A549 (cell line): ENCODE results near the gene ATP2A3. TPM values are rescaled to one million over a fixed set of nuclear protein-coding genes. Genes with fewer than 3 reads are reported as not detected.

Source experiments
- ATAC-seq, 2 experiments: fragments of 200-7000 bp in 1 of 2; fragments of >200 bp in 1 of 2; cut with Nextera tagmentation in 1 of 2; cut with Tn5 transposase in 1 of 2; 3 replicates each; pipeline versions ENCODE4 v1.8.0 to v1.9.1; 2018 to 2020; ENCODE audit warnings: mild to moderate bottlenecking in 1 of 2, moderate library complexity in 1 of 2
- CTCF ChIA-PET: fragments of 300-600 bp; sonication (Branson Sonifier 250); formaldehyde crosslinking; extraction: SDS; loops from one replicate; lab custom pipeline; 2021; ENCODE audit warnings: antibody characterized with exemption, inconsistent platforms; lab: Yijun Ruan, JAX
- POLR2A ChIA-PET: fragments of 350-600 bp; formaldehyde crosslinking; extraction: SDS; loops from one replicate; lab custom pipeline; 2021; ENCODE audit warnings: antibody characterized with exemption, inconsistent platforms; lab: Yijun Ruan, JAX
- DNase-seq, 2 experiments: peaks; one replicate each; pipeline versions ENCODE4 v3.0.0 to v3.0.0-alpha.2; 2011 to 2016; ENCODE audit warnings: low read depth in 1 of 2, low spot score in 1 of 2
- FAIRE-seq: peaks from 2 replicates; lab custom pipeline; 2011; peaks lifted over from hg19 to GRCh38; lab: Jason Lieb, UNC
- H3K27ac ChIP-seq, 2 experiments: fragments of >200 bp; sonication (Bioruptor Twin); formaldehyde crosslinking; 3 replicates each; pipeline ENCODE4 v1.5.1; 2016 to 2017
- H3K4me1 ChIP-seq: fragments of >200 bp; sonication (Bioruptor Twin); formaldehyde crosslinking; 3 replicates; pipeline ENCODE4 v1.6.1; 2016
- H3K4me2 ChIP-seq: fragments of >200 bp; sonication (Bioruptor Twin); formaldehyde crosslinking; 3 replicates; pipeline ENCODE4 v1.6.1; 2016
- H3K4me3 ChIP-seq: fragments of >200 bp; sonication (Bioruptor Twin); formaldehyde crosslinking; 3 replicates; pipeline ENCODE4 v1.5.1; 2016
- H3K9me3 ChIP-seq: fragments of >200 bp; sonication (Bioruptor Twin); formaldehyde crosslinking; 3 replicates; pipeline ENCODE4 v1.6.1; 2016
- BHLHE40 ChIP-seq: IDR thresholded peaks from 2 replicates; pipeline ENCODE4 v1.6.1; 2012; ENCODE audit warnings: low read depth, low read length, inconsistent platforms
- CBX2 ChIP-seq: fragments of 200-600 bp; sonication (generic); IDR thresholded peaks from 2 replicates; pipeline ENCODE4 v1.6.1; 2016; ENCODE audit warnings: low read depth, mild to moderate bottlenecking, borderline replicate concordance
- CBX8 ChIP-seq: fragments of 200-600 bp; sonication (generic); IDR thresholded peaks from 2 replicates; pipeline ENCODE4 v1.6.1; 2016
- CEBPB ChIP-seq, 2 experiments: fragments of >200 bp in 1 of 2; sonication (Bioruptor Twin) in 1 of 2; formaldehyde crosslinking in 1 of 2; IDR thresholded peaks; 2 replicates each; pipeline ENCODE4 v1.6.1; 2012 to 2016
- CHD4 ChIP-seq: fragments of 200-600 bp; sonication (generic); IDR thresholded peaks from 2 replicates; pipeline ENCODE4 v1.6.1; 2016; ENCODE audit warnings: antibody characterized with exemption, mild to moderate bottlenecking, borderline replicate concordance
- EHMT2 ChIP-seq: fragments of 200-600 bp; sonication (generic); IDR thresholded peaks from 2 replicates; pipeline ENCODE4 v1.6.1; 2016; ENCODE audit warnings: antibody characterized with exemption, low read depth, mild to moderate bottlenecking, moderate library complexity
- EP300 ChIP-seq, 2 experiments: fragments of >200 bp; sonication (Bioruptor Twin); formaldehyde crosslinking; IDR thresholded peaks; 2 replicates in 1 of 2; 3 replicates in 1 of 2; pipeline ENCODE4 v1.6.1; 2016 to 2017
- HDAC2 ChIP-seq: fragments of 200-600 bp; sonication (generic); IDR thresholded peaks from 2 replicates; pipeline ENCODE4 v1.6.1; 2016
- HOXB13 ChIP-seq: fragments of 250-450 bp; sonication (Bioruptor Pico); IDR thresholded peaks from 2 replicates; pipeline ENCODE4 v1.5.0; 2020; ENCODE audit warnings: low read depth, mild to moderate bottlenecking, moderate library complexity
- JUN ChIP-seq, 2 experiments: fragments of >200 bp; sonication (Bioruptor Twin); formaldehyde crosslinking; IDR thresholded peaks; 2 replicates in 1 of 2; 3 replicates in 1 of 2; pipeline ENCODE4 v1.6.1; 2016 to 2017
- JUNB ChIP-seq: fragments of >200 bp; sonication (Bioruptor Twin); formaldehyde crosslinking; IDR thresholded peaks from 2 replicates; pipeline ENCODE4 v1.6.1; 2016
- MAFK ChIP-seq: fragments of 450-650 bp; IDR thresholded peaks from 2 replicates; pipeline ENCODE4 v1.6.1; 2014; ENCODE audit not compliant: partially characterized antibody
- NFE2L2 ChIP-seq: fragments of 150-350 bp; conservative IDR thresholded peaks from 2 replicates; pipeline ENCODE4 v1.6.1; 2014; ENCODE audit warnings: low read length
- NR3C1 ChIP-seq: fragments of >200 bp; sonication (Bioruptor Twin); formaldehyde crosslinking; IDR thresholded peaks from 3 replicates; pipeline ENCODE4 v1.6.1; 2017
- PHF8 ChIP-seq: fragments of 200-600 bp; sonication (generic); IDR thresholded peaks from 2 replicates; pipeline ENCODE4 v1.6.1; 2016; ENCODE audit warnings: low read depth, mild to moderate bottlenecking, antibody characterized with exemption, moderate library complexity, borderline replicate concordance
- POLR2A ChIP-seq: IDR thresholded peaks from 2 replicates; pipeline ENCODE4 v1.6.1; 2012; ENCODE audit warnings: mild to moderate bottlenecking, low read length
- RAD21 ChIP-seq, 2 experiments: fragments of >200 bp in 1 of 2; sonication (Bioruptor Twin) in 1 of 2; formaldehyde crosslinking in 1 of 2; IDR thresholded peaks in 1 of 2; conservative IDR thresholded peaks in 1 of 2; 2 replicates in 1 of 2; 3 replicates in 1 of 2; pipeline ENCODE4 v1.6.1; 2012 to 2018; ENCODE audit warnings: inconsistent platforms in 1 of 2
- RNF2 ChIP-seq: fragments of 200-600 bp; sonication (generic); IDR thresholded peaks from 2 replicates; pipeline ENCODE4 v1.6.1; 2016; ENCODE audit warnings: low read depth, mild to moderate bottlenecking, antibody characterized with exemption, moderate library complexity, borderline replicate concordance
- SREBF2 ChIP-seq: fragments of 450-650 bp; IDR thresholded peaks from 2 replicates; pipeline ENCODE4 v1.6.1; 2014; ENCODE audit warnings: mild to moderate bottlenecking, moderate library complexity
- TP53 ChIP-seq: fragments of 250-450 bp; sonication (Bioruptor Pico); IDR thresholded peaks from 2 replicates; pipeline ENCODE4 v1.5.0; 2021; ENCODE audit warnings: mild to moderate bottlenecking, moderate library complexity
- ZC3H11A ChIP-seq: fragments of 450-650 bp; IDR thresholded peaks from 2 replicates; pipeline ENCODE4 v1.6.1; 2014; ENCODE audit warnings: antibody characterized with exemption, mild to moderate bottlenecking
- ZSCAN20 ChIP-seq: fragments of 250-450 bp; sonication (Bioruptor Pico); IDR thresholded peaks from 2 replicates; pipeline ENCODE4 v1.8.0; 2022; ENCODE audit warnings: mild to moderate bottlenecking, moderate library complexity
- WGBS: methylation state at CpG from one replicate; pipeline ENCODE4 v1.1.6; 2017; ENCODE audit errors: missing lambda C conversion rate; 5-methylcytosine and 5-hydroxymethylcytosine counted together
- polyA plus RNA-seq, 4 experiments: library from polyadenylated mRNA; depleted of rRNA in 3 of 4; stranded (reverse); fragments of >200 nt; fragmentation: RNase III in 1 of 4; extraction: RNeasy Plus Mini Kit Qiagen cat#74134 plus additional on column Dnase treatment in 1 of 4; gene quantifications; 2 replicates in 3 of 4; 3 replicates in 1 of 4; pipeline ENCODE4 v1.2.3, GENCODE V29; 2011 to 2017
- TF ChIP-seq, protein P1 (sequence below): fragments of >200 bp; sonication (Bioruptor Twin); formaldehyde crosslinking; IDR thresholded peaks from 3 replicates; pipeline ENCODE4 v1.6.1; 2016
- TF ChIP-seq, protein P2 (sequence below): fragments of 250-450 bp; sonication (Bioruptor Pico); IDR thresholded peaks from 2 replicates; pipeline ENCODE4 v1.5.0; 2021; ENCODE audit warnings: mild to moderate bottlenecking, moderate library complexity, borderline replicate concordance
- TF ChIP-seq, protein P3 (sequence below): fragments of 200-600 bp; sonication (generic); IDR thresholded peaks from 2 replicates; pipeline ENCODE4 v1.6.1; 2016; ENCODE audit warnings: antibody characterized with exemption, mild to moderate bottlenecking, moderate library complexity
- TF ChIP-seq, protein P4 (sequence below): fragments of >200 bp; sonication (Bioruptor Twin); formaldehyde crosslinking; IDR thresholded peaks from 2 replicates; pipeline ENCODE4 v1.6.1; 2016

Gene ATP2A3
- polyA plus RNA-seq, 2 of the 4 experiments (the other 2 are of a cell fraction), result 3.1 to 5.5 TPM

DNA sequence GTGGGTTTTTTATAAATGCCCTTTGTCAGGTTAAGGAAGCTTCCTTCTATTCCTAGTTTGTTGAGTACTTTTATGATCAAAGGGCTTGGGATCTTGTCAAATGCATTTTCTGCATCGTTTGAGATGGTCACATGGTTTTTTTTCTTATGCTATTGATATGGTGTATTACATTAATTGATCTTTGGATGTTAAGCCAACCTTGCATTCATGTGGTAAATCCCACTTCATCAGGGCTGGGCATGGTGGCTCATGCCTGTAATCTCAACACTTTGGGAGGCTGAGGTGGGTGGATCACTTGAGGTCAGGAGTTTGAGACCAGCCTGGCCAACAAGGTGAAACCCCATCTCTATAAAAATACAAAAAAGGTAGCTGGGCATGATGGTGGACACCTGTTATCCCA is 30.8 kb upstream of the ATP2A3 start:
- CTCF ChIA-PET, result interaction anchor here (0.5 to 2.5 kb wide), 4 partner anchors 9 to 30 kb away, joined by 3 to 8 read pairs (median 4); partner anchors contain the start of gene ATP2A3
- 2% methylated on average over 1 of the region's 1 CpG for whole genome bisulfite sequencing
- Histone ChIP-seq H3K4me1 (no peaks in the 10 kb centered on the region), H3K9me3 (peaks cover 23% of the 10 kb centered on the region; the same call in 2 of the 3 replicates), H3K4me3 (no peak overlapping the region), H3K27ac (no peak overlapping the region), H3K4me2 (no peak overlapping the region)
- no peak for TF ChIP-seq CBX8
- no peak for TF ChIP-seq ZSCAN20 (CRISPR knock-in tag)
- no peak for TF ChIP-seq NFE2L2
- TF ChIP-seq TP53 (CRISPR knock-in tag), result no peak
- TF ChIP-seq, protein P1, sequence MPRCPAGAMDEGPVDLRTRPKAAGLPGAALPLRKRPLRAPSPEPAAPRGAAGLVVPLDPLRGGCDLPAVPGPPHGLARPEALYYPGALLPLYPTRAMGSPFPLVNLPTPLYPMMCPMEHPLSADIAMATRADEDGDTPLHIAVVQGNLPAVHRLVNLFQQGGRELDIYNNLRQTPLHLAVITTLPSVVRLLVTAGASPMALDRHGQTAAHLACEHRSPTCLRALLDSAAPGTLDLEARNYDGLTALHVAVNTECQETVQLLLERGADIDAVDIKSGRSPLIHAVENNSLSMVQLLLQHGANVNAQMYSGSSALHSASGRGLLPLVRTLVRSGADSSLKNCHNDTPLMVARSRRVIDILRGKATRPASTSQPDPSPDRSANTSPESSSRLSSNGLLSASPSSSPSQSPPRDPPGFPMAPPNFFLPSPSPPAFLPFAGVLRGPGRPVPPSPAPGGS, result no peak
- no peak for TF ChIP-seq HOXB13 (CRISPR knock-in tag)
- no peak for TF ChIP-seq CEBPB (IDR thresholded peaks at IDR 0.05)
- no peak for TF ChIP-seq PHF8
- TF ChIP-seq CBX2, result no peak
- no peak for TF ChIP-seq BHLHE40
- TF ChIP-seq, protein P2, sequence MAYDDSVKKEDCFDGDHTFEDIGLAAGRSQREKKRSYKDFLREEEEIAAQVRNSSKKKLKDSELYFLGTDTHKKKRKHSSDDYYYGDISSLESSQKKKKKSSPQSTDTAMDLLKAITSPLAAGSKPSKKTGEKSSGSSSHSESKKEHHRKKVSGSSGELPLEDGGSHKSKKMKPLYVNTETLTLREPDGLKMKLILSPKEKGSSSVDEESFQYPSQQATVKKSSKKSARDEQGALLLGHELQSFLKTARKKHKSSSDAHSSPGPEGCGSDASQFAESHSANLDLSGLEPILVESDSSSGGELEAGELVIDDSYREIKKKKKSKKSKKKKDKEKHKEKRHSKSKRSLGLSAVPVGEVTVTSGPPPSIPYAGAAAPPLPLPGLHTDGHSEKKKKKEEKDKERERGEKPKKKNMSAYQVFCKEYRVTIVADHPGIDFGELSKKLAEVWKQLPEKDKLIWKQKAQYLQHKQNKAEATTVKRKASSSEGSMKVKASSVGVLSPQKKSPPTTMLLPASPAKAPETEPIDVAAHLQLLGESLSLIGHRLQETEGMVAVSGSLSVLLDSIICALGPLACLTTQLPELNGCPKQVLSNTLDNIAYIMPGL (CRISPR knock-in tag), result no peak
- TF ChIP-seq, protein P3, sequence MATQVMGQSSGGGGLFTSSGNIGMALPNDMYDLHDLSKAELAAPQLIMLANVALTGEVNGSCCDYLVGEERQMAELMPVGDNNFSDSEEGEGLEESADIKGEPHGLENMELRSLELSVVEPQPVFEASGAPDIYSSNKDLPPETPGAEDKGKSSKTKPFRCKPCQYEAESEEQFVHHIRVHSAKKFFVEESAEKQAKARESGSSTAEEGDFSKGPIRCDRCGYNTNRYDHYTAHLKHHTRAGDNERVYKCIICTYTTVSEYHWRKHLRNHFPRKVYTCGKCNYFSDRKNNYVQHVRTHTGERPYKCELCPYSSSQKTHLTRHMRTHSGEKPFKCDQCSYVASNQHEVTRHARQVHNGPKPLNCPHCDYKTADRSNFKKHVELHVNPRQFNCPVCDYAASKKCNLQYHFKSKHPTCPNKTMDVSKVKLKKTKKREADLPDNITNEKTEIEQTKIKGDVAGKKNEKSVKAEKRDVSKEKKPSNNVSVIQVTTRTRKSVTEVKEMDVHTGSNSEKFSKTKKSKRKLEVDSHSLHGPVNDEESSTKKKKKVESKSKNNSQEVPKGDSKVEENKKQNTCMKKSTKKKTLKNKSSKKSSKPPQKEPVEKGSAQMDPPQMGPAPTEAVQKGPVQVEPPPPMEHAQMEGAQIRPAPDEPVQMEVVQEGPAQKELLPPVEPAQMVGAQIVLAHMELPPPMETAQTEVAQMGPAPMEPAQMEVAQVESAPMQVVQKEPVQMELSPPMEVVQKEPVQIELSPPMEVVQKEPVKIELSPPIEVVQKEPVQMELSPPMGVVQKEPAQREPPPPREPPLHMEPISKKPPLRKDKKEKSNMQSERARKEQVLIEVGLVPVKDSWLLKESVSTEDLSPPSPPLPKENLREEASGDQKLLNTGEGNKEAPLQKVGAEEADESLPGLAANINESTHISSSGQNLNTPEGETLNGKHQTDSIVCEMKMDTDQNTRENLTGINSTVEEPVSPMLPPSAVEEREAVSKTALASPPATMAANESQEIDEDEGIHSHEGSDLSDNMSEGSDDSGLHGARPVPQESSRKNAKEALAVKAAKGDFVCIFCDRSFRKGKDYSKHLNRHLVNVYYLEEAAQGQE, result no peak
- TF ChIP-seq SREBF2, result no peak
- no peak for TF ChIP-seq RNF2
- no peak for TF ChIP-seq EP300 (IDR thresholded peaks at IDR 0.05)
- TF ChIP-seq RAD21 (conservative IDR thresholded peaks at IDR 0.05 in 1 of 2, IDR thresholded peaks at IDR 0.05 in 1 of 2), result no peak
- no peak for TF ChIP-seq MAFK
- no peak for TF ChIP-seq NR3C1
- TF ChIP-seq POLR2A, result no peak
- no peak for TF ChIP-seq HDAC2
- no peak for ATAC-seq
- no peak for FAIRE-seq
- DNase-seq, result no peak
- POLR2A ChIA-PET, result no interaction called here

DNA sequence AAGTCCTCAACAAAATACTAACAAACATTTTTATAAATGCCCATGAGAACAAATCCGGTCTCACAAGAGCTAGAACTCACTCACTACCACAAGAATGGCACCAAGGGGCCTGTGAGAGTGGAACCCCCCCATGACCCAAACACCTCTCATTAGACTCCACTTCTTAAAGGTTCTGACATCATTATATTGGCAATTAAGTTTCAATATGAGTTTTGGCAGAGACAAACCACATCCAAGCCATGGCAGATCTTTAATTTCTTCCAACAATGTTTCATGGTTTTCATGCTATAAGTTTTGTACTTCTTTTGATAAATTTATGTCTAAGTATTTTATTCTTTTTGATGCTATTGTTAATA is 30.0 kb upstream of the ATP2A3 start:
- Histone ChIP-seq H3K27ac (no peak overlapping the region), H3K4me2 (no peak overlapping the region), H3K9me3 (peaks cover 23% of the 10 kb centered on the region; the same call in 2 of the 3 replicates), H3K4me3 (no peak overlapping the region), H3K4me1 (no peaks in the 10 kb centered on the region)
- DNase-seq (no peak), ATAC-seq (no peak), FAIRE-seq (peak; percentile 56)
- 19% methylated on average over 1 of the region's 1 CpG for WGBS
- POLR2A ChIA-PET, result no interaction called here
- CTCF ChIA-PET, result interaction anchor here (1.6 to 2.5 kb wide), 2 partner anchors 12 to 29 kb away, joined by 3 to 8 read pairs; partner anchors contain the start of gene ATP2A3
- no peak for TF ChIP-seq EHMT2
- no peak for TF ChIP-seq POLR2A
- TF ChIP-seq RAD21 (conservative IDR thresholded peaks at IDR 0.05 in 1 of 2, IDR thresholded peaks at IDR 0.05 in 1 of 2), result no peak
- TF ChIP-seq, protein P4, sequence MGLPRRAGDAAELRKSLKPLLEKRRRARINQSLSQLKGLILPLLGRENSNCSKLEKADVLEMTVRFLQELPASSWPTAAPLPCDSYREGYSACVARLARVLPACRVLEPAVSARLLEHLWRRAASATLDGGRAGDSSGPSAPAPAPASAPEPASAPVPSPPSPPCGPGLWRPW, result no peak
- TF ChIP-seq, protein P3, result no peak
- TF ChIP-seq JUNB, result no peak
- TF ChIP-seq HOXB13 (CRISPR knock-in tag), result no peak
- no peak for TF ChIP-seq JUN (IDR thresholded peaks at IDR 0.05)
- TF ChIP-seq RNF2, result no peak
- no peak for TF ChIP-seq ZC3H11A
- TF ChIP-seq CBX2, result no peak
- no peak for TF ChIP-seq CHD4
